ENCODE results near the gene YWHAB. TPM values are rescaled to one million over a fixed set of nuclear protein-coding genes. Genes with fewer than 3 reads are reported as not detected.

Gene YWHAB
- total RNA-seq, 1 donor from 2014 or later, result 278 TPM

DNA sequence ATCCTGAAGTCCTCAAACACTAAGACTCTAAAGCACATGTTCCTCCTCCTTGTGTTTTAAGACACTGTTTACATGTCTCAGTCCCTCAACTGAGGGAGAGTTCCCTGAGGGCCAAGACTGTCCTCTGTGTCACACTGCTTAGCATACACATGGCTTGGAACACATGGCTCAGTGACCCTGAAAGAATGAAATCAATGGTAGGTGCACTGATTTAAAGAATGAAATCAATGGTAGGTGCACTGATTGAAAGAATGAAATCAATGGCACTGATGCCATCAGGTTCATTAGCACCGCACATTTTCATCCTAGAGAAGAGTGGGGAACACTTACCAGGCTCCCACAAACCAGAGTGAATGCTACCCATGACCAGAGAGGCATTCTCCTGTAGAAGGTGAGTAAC, 64.9 kb downstream of the YWHAB start:
- DNase-seq (ENCODE audit: low read depth), result no peak

DNA sequence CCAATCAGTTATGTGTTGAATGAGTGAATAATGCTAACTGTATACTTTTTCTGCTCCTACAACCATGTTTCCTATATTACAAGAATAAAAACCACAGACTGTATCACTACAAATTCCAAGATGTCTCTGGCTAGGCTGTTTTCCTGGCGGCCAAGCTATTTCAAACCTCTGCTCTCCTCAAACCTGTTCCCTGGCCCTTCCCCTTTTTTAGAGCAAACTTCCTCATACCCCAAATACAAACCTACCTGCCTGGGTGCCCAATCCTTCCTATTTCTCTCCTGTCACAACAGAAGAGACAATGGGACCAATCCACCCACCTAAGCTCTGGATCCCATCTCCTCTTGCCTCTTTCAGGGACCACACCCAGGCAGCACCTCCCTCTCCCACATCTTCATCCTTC, 67.2 kb downstream of the YWHAB start:
- no peak for DNase-seq (ENCODE audit: low read depth)

DNA sequence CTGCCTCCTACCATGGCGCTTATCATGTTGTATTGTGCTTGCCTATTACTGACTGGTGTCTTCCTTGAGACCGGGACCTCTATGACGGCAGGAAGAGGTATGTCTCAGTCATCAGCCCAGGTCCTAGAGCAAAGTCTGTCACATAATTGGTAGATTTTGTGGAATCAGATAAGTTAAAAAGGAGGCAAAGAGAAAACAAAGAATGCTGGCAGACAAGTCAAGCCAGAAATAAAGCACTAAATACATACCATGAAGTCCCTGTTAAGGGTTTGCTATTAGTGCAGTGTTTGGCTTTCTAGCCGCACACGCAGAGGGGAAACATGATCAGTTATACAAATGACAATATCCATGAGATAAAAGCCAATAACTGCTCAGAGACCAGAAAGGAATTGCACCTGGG, 68.7 kb downstream of the YWHAB start:
- DNase-seq (ENCODE audit: low read depth), result no peak

DNA sequence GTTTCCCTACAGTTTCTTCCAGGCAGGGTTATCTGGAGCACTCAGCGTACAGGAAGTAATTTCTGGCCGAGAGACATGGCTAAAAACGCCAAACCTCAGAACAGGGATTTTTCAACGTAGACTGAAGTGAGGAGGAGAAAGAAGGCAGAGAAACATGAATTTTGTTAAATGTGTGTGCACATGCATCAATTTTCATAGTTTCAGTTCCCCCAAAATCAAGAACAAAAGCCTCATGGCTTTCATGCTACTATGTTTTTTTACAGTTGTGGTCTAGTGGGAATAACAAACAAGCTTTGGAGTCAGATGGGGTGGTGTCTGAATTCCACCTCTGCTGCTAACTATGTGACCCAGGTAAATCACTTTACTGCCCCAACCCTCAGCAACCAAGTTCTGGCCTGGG, 69.8 kb downstream of the YWHAB start:
- DNase-seq (ENCODE audit: low read depth), result no peak

DNA sequence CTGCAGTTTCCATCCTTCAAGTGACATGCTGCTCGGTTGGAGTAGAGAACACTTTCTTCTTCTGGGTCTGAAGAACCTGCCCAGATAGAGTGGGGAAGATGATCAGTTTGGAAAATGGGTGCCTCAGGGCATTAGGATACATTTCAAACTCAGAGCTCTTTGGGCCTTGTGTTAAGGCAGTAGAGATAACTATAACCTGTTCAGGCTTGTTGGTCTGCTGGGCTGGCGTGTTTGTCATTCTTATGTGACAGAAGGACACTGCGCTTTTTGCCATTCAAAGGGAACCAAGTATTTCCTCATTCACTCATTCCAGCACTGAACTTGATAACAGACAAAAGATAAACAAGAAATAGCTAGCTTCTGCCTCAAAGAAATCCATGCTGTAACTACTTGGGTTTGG, 70.9 kb downstream of the YWHAB start:
- DNase-seq (ENCODE audit: low read depth), result no peak

Other genes starting within 250 kb of the YWHAB start
- gene ADA, start 234.0 kb upstream of the YWHAB start, total RNA-seq, result 5.9 and 10.0 TPM in 2 replicates
- 0.10 TPM in 1 of 2 replicates, not detected in the other for gene CCN5, start 170.3 kb upstream of the YWHAB start, total RNA-seq
- 2.1 and 4.6 TPM in 2 replicates for gene KCNK15, start 139.8 kb upstream of the YWHAB start, total RNA-seq
- 0.05 TPM in 1 of 2 replicates, not detected in the other for gene RIMS4, start 75.2 kb upstream of the YWHAB start, total RNA-seq
- gene PABPC1L, start 24.4 kb downstream of the YWHAB start, total RNA-seq, result 3.8 and 18.3 TPM in 2 replicates
- gene TOMM34, start 74.7 kb downstream of the YWHAB start, total RNA-seq, result 24.8 and 27.4 TPM in 2 replicates
- 26.9 and 41.2 TPM in 2 replicates for gene STK4, start 80.8 kb downstream of the YWHAB start, total RNA-seq
- gene KCNS1, start 215.4 kb downstream of the YWHAB start, total RNA-seq, result 12.3 and 22.6 TPM in 2 replicates
- gene WFDC5, start 229.5 kb downstream of the YWHAB start, total RNA-seq, result not detected in 2 replicates
- not detected in 2 replicates for gene WFDC12, start 238.8 kb downstream of the YWHAB start, total RNA-seq